ENCODE results near the gene MS4A2.
"Not testable (repeated sequence)": the region's sequence is repeated elsewhere in the genome, so short reads cannot be mapped to it uniquely, and the experiment has no call there.

MS4A2 gene

DNA sequence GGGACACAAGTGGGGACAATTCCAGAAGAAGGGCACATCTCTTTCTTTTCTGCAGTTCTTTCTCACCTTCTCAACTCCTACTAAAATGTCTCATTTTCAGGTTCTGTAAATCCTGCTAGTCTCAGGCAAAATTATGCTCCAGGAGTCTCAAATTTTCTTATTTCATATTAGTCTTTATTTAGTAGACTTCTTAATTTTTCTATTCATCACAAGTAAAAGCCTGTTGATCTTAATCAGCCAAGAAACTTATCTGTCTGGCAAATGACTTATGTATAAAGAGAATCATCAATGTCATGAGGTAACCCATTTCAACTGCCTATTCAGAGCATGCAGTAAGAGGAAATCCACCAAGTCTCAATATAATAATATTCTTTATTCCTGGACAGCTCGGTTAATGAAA, at the start of gene MS4A2:
Gene MS4A2, plus strand, starts transcription at position 301 of the 400 bp plus-strand sequence. CDS start 102 bp downstream, outside the sequence.
- DNase-seq (ENCODE audit: low read depth in 2 of 2): no peak

DNA sequence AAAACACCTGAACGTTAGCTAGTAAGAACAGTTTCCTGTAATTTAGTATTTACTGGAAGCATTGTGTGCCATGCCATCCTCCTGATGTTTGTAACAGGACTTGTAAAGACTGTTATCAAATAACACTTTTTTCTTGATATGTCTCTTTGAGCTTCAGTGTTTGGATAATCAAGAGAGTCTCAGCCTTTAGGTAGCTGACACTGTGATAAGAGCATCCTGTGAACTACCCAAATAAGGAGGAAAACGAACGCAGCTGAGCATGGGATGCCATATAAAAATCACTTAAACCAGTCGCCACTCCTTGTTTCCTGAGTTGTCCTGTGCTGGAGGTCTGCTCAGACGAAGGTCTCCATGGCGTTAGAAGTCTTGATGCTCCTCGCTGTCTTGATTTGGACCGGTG, 48.4 kb upstream of the MS4A2 start, which contains the start of gene OOSP2:
Gene OOSP2, plus strand, starts transcription at position 301 of the 400 bp plus-strand sequence. Its CDS starts 51 bp downstream, at position 352.
- no peak for DNase-seq (ENCODE audit: low read depth in 2 of 2)

DNA sequence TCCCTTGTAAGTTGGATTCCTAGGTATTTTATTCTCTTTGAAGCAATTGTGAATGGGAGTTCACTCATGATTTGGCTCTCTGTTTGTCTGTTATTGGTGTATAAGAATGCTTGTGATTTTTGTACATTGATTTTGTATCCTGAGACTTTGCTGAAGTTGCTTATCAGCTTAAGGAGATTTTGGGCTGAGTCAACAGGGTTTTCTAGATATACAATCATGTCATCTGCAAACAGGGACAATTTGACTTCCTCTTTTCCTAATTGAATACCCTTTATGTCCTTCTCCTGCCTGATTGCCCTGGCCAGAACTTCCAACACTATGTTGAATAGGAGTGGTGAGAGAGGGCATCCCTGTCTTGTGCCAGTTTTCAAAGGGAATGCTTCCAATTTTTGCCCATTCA, 38.0 kb upstream of the MS4A2 start:
- DNase-seq (ENCODE audit: low read depth in 2 of 2): not testable (repeated sequence)

DNA sequence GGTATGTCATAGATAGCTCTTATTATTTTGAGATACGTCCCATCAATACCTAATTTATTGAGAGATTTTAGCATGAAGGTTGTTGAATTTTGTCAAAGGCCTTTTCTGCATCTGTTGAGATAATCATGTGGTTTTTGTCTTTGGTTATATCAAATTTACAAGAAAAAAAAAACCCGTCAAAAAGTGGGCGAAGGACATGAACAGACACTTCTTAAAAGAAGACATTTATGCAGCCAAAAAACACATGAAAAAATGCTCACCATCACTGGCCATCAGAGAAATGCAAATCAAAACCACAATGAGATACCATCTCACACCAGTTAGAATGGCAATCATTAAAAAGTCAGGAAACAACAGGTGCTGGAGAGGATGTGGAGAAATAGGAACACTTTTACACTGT, 37.6 kb upstream of the MS4A2 start:
- not testable (repeated sequence) for DNase-seq (ENCODE audit: low read depth in 2 of 2)

DNA sequence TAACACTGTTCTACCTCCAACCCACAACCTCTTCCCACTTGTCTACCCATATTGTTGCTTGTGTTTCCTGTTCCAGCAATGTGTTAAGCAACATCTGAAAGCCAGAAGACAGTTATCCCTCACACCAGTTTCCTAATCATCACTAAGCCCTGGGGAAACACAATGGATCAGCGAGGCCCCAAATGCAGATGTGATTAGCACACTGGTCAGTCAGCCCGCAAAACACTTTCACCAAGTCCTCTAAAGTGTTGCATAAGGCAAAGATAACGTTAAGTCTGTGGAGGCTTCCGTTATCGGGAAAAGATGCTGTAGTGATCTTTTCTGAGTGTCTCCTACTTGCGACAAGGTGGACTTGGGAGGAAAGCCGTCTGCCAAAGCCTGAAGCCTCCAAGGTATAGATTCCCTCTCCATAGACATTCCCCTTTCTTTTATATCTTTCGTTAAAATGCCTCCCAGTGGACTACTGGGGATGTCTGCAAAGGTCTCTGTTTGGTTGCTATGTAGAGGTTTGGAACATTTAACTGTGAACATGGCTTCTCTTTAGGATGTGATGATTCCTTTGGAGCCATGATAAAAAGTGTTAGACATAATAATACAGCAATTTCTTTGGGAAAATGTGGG, 32.0 kb upstream of the MS4A2 start, which contains the start of gene MS4A3:
Gene MS4A3, plus strand, starts transcription at position 317 of the 621 bp plus-strand sequence. CDS start 4,496 bp downstream, outside the sequence.
- no peak for DNase-seq (ENCODE audit: low read depth in 2 of 2)

DNA sequence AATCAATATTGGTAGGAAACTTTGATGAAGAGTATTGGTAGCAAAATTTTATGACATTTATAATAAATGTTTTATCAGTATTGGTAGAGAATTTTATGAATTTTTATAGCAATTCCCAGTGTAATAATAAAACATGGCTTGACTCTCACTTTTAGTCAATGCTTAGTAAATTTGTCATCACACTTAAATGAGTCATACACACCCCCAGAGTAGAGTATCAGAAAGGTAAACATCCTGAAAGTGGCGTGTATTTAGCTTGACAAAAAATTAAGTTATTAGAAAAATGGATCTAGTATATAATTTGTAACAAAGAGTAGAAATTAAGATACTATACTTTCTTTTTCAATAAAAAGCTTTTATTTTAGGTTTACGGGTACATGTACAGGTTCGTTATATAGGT, 29.4 kb upstream of the MS4A2 start:
- no peak for DNase-seq (ENCODE audit: low read depth in 2 of 2)

DNA sequence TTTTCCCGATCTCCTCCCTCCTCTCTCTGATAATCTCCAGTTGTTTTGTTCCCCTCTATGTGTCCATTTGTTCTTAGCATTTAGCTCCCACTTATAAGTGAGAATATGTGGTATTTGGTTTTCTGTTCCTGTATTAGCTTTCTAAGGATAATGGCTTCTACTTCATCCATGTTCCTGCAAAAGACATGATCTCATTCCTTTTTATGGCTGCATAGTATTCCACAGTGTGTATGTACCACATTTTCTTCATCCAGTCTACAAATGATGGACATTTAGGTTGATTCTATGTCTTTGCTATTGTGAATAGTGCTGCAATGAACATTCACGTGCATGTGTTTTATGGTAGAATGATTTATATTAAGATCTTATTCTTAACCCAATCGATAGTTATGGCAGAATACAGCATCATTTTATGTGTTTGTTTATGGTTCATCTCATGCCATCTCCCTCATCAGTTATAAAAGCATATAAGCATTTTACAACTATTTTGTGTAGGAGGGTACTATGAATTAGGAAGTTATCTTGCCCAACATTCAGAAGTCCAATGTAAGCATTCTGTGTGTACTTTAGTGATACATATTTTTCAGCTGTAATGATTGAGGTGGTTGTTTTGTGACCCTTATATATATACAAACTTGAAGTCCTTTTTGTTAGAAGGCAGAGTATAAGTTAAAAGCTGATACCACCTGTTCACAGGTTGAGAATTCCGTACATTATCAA, 28.8 kb upstream of the MS4A2 start:
- no peak for DNase-seq (ENCODE audit: low read depth in 2 of 2)

DNA sequence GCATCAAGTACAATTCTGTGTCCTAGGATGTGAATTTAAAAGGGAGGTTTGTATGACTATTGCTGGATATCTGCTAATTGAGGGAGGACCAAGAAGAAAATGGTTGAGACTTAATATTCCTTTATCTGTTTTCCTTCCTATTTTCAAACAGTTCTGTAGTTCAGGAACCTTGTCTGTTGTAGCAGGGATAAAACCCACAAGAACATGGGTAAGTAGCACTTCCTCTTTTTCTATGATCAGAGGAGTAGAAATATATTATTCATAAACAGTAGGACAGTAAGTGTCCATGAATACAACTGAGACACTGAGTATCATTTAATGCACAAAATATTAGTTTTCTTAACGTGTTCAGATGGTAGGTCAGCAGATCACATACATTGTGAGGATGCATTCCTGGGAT, 24.4 kb upstream of the MS4A2 start:
- no peak for DNase-seq (ENCODE audit: low read depth in 2 of 2)

DNA sequence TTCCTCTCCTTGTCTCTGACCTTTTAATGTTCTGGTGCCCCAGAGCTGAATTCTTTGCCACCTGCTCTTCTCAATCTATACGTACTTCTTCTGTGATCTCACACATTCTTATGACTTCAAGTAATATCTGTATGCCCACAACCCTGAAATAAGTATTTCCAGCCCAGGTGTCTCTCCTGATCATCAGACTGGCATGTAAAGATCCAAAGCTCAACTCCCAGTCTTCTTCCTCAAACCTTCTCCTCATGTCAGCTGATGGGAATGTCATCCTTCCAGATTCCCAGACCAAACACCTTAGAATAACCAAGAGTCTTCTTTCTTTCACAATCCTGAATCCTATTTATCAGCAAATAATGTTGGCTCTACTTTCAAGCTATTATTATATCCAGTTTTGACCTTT, 22.7 kb upstream of the MS4A2 start:
- no peak for DNase-seq (ENCODE audit: low read depth in 2 of 2)

DNA sequence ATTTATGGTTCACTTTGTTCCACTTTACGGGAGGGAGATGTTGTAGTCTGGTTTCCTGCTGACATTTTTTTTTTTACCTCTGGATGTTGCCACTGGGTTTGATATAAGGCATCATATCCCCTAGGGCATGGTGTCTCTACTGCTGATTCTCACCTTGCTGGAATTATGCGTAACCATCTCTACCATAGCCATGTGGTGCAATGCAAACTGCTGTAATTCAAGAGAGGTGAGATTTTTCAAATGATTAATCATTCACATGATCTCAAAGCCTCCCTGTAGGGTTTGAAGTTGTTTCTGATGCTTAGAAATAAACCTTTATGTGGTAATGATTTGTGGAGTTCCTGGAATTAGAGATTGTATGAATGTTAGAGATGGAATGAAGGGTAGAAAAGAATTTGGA, 19.0 kb upstream of the MS4A2 start:
- no peak for DNase-seq (ENCODE audit: low read depth in 2 of 2)

DNA sequence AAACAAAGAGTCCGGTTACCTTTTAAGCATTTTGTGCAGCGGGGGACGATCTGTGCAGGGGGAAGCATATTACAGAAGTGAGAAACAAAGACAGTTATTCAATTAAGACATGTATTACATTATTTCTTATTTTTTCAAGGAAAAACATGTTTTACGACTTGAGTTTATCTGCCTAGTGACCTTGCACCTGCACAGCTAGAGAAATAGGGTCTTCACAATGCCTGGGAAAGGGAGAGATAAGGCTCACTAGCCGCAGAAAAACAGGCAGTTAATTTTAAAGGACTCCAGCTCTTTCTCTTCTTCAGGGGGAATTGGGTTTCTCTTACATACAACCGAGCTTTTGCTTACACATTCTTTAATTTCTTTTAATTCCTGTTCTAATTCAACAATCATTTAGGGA, 16.8 kb upstream of the MS4A2 start:
- DNase-seq (ENCODE audit: low read depth in 2 of 2): not testable (repeated sequence)

DNA sequence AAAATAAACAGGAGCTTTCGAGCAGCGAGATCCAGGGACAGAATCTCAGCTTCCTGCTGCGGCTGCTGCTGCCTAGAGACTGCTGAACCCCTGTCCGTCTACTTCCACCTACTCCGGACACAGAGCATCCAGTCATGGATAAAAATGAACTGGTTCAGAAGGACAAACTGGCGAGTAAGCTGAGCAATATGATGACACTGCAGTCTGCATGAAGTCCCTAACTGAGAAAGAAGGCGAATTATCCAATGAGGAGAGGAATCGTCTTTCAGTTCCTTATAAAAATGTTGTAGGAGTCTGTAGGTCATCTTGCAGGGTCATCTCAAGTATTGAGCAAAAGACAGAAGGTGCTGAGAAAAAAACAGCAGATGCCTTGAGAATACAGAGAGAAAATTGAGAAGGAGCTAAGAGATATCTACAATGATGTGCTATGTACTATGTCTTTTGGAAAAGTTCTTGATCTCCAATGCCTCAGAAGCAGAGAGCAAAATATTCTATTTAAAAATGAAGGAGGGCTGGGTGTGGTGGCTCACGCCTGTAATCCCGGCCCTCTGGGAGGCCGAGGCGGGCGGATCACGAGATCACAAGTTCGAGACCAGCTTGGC, 11.1 kb upstream of the MS4A2 start:
- no peak for DNase-seq (ENCODE audit: low read depth in 2 of 2)

DNA sequence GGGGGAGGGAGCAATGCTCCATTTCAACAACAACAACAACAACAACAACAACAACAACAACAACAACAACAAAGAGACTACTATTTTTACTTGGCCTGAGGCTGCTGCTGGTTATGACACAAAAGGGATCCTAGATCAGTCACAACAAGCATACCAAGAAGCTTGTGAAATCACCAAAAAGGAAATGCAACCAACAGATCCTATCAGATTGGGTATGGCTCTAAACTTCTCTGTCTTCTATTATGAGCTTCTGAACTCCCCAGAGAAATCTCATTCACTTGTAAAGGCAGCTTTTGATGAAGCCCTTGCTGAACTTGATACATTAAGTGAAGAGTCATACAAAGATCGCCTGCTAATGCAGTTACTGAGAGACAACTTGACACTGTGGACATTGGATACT, 10.5 kb upstream of the MS4A2 start:
- DNase-seq (ENCODE audit: low read depth in 2 of 2): no peak

DNA sequence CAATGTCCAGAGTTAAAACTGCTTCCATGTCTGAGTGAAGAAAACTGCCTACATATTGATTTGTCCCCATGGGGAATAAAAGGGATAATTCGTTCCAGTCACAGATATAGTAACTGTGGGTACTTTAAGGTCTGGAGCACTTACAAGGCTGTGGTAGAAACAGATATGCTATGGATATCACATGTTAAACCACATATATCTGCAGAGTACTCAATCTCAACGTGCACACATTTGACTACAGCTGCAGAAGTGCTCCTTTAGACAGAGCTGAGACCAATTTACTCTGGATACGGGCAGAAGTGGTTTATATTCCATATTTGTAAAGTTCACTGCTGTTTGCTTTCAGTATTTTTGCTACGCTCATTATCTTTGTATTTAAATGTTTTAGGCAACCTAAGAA, 9.7 kb upstream of the MS4A2 start:
- DNase-seq (ENCODE audit: low read depth in 2 of 2): no peak

DNA sequence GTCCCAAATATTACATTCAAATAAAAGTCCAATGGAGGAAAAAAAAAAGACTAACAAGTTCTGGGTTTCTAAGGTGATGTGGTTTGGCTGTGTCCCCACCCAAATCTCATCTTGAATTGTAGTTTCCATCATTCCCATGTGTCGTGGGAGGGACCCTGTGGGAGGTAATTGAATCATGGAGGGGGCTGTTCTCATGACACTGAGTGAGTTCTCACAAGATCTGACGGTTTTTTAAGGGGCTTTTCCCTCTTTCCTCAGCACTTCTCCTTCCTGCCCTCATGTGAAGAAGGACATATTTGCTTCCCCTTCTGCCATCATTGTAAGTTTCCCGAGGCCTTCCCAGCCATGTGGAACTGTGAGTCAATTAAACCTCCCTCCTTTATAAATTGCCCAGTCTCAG, 7.9 kb upstream of the MS4A2 start:
- no peak for DNase-seq (ENCODE audit: low read depth in 2 of 2)

DNA sequence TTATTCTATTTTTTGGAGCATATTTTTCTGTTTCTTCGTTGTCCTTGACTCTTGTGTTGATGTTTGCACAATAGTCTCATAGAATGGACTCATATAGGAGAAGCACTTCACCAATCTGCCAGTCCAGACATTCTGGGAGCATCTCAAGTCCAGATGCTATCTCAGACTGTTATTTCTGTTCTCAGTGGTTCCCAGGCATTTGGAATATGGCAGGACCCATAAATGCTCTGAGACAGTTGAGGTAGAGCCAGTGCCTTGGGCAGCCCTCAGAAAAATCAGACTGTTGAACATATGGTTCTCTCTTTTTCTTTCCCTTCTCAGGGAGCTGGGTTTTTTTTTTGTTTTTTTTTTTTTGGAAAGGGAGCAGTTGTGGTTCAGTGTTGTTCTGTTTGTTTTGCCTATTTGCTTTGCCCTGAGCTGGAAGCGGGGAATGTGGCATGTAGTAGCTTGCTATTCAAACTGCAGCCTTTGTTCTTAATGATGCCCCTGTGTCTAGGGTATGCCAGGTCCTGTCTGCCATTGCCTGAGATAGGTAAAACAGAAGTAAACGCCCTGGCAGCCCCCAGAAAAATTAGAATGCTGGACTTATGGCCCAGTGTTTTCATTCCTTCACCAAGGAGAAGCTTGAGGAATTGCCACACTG, 3.7 kb upstream of the MS4A2 start:
- no peak for DNase-seq (ENCODE audit: low read depth in 2 of 2)

DNA sequence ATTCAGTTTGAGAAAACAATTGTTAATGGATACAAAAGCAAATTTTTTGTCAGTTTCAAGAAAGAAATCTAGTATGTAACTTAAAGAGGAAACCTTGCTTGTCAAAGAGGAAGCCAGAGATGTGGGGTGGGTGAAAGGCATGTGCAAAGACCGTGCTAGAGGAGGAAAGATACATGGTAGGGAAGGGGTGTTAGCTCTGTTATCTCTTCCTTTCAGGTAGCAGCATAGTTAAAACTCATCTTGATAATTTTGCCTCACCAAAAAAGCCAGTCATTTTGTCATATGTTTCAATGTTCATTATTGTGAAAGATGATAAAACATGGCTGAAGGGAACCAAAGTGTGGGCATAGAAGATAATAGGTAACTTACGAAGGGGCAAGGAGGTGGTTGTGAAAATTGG, 2.6 kb upstream of the MS4A2 start:
- DNase-seq (ENCODE audit: low read depth in 2 of 2): no peak

DNA sequence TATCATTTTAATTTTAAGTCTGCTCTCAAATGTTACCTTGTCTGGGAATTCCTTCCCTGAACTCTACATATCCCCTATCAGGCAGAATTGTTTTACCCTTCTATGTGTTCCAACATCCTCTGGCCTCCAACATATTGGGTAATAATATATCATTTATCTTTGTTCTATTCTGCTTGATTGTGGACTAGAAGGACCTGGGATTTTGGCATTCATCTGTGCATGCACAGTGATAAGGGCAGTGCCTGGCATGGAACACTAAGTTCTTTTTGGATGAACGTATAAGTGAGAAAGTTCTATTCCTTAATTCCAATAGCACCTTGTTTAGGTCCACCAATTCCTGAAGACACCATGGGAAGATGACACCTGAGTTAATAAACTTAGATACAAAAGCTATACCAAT, 1.2 kb upstream of the MS4A2 start:
- DNase-seq (ENCODE audit: low read depth in 2 of 2): no peak

DNA sequence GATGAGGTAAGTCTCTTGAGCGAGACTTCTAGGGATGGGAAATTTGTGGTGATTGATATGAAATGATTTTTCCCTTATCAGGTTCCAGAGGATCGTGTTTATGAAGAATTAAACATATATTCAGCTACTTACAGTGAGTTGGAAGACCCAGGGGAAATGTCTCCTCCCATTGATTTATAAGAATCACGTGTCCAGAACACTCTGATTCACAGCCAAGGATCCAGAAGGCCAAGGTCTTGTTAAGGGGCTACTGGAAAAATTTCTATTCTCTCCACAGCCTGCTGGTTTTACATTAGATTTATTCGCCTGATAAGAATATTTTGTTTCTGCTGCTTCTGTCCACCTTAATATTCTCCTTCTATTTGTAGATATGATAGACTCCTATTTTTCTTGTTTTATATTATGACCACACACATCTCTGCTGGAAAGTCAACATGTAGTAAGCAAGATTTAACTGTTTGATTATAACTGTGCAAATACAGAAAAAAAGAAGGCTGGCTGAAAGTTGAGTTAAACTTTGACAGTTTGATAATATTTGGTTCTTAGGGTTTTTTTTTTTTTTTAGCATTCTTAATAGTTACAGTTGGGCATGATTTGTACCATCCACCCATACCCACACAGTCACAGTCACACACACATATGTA, 7.1 kb downstream of the MS4A2 start:
- no peak for DNase-seq (ENCODE audit: low read depth in 2 of 2)

DNA sequence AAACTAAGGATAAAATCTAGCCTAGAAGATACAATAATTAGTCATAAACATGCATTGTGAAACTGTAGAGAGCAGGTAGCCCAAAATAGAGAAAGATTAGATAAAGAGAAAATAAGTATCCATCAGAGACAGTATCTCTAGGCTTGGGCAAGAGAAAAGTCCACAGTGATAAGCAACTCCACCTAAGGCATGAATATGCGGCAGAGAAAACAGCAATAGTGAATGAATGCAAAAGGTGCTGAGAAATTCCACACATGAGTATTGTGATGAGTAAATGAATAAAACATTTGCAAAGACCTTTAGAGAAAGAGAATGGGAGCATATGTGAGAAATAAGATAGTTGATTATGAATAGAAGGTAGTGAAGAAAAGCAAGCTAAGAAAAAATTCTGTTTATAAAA, 8.7 kb downstream of the MS4A2 start:
- DNase-seq (ENCODE audit: low read depth in 2 of 2): no peak

DNA sequence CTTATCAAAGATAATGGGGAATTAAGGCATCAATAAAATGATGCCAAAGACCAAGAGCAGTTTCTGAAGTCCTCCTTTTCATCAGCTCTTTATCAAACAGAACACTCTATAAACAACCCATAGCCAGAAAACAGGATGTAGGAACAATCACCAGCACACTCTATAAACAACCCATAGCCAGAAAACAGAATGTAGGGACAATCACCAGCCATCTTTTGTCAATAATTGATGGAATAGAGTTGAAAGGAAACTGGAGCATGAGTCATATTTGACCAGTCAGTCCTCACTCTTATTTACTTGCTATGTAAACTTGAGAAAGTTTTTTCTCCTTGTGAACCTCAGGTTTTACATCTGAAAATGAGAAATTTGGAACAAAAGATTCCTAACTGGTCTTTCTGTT, 10.0 kb downstream of the MS4A2 start:
- no peak for DNase-seq (ENCODE audit: low read depth in 2 of 2)

DNA sequence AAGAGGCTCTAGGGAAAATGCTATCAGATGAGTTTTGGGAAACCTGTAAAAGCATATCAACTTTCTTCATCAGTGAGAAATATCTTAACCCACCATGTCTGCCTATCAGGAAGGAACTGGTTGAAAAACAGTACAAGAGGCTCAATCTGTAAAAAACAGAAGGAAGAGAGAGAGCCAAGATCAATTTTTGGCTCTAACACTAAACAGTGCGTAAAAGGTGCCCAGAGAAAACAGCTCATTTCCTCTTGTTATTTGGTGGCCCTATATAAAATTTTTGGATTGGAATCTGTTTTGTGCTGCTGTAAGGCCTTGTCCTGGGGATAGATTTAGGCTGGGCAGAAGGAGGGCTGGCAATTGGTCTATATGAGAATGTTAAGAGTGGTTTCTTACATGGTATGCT, 12.1 kb downstream of the MS4A2 start:
- DNase-seq (ENCODE audit: low read depth in 2 of 2): no peak

Data from stimulated activated CD8-positive, alpha-beta memory T cell treated with anti-CD3 and anti-CD28 coated beads, Interleukin-2, amount 100 ng/mL, for 1 hour (primary cell).